Neural cell (in vitro differentiated cells): Measurements from ENCODE around the gene FTCD.

Source experiments
- EP300 ChIP-seq: fragments of 450-650 bp; conservative IDR thresholded peaks from 2 replicates; pipeline ENCODE4 v1.6.1; 2014; ENCODE audit warnings: antibody characterized with exemption, mild to moderate bottlenecking, moderate library complexity; ENCODE audit not compliant: poor library complexity, severe bottlenecking
- EZH2 ChIP-seq: fragments of 200-600, 300-800 bp; shearing (Covaris generic), sonication (generic); IDR thresholded peaks from 2 replicates; pipeline ENCODE4 v1.6.1; 2014; ENCODE audit warnings: antibody characterized with exemption, low read length, borderline replicate concordance, mild to moderate bottlenecking; ENCODE audit not compliant: insufficient read depth, poor library complexity, severe bottlenecking
- RAD21 ChIP-seq: fragments of 450-650 bp; conservative IDR thresholded peaks from 2 replicates; pipeline ENCODE4 v1.6.1; 2014; ENCODE audit warnings: antibody characterized with exemption, mild to moderate bottlenecking, moderate library complexity
- TAF1 ChIP-seq: IDR thresholded peaks from 2 replicates; pipeline ENCODE4 v1.6.1; 2012; ENCODE audit warnings: low read depth
- TF ChIP-seq, protein P1 (sequence below): fragments of 450-650 bp; IDR thresholded peaks from 2 replicates; pipeline ENCODE4 v1.5.1; 2014; ENCODE audit warnings: antibody characterized with exemption, mild to moderate bottlenecking, moderate library complexity; ENCODE audit not compliant: poor library complexity, severe bottlenecking

DNA sequence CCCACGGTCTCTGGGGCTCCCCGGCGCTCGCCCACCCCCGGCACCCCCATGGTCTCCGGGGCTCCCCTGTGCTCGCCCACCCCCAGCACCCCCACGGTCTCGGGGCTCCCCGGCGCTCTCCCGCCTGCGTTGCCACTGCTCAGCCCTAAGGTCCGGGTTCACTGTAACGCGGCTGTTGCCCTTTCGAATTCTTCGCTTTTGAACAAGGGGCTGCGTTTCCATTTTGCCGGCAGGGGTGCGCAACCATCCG, 5.2 kb upstream of the FTCD start:
- TF ChIP-seq, protein P1, sequence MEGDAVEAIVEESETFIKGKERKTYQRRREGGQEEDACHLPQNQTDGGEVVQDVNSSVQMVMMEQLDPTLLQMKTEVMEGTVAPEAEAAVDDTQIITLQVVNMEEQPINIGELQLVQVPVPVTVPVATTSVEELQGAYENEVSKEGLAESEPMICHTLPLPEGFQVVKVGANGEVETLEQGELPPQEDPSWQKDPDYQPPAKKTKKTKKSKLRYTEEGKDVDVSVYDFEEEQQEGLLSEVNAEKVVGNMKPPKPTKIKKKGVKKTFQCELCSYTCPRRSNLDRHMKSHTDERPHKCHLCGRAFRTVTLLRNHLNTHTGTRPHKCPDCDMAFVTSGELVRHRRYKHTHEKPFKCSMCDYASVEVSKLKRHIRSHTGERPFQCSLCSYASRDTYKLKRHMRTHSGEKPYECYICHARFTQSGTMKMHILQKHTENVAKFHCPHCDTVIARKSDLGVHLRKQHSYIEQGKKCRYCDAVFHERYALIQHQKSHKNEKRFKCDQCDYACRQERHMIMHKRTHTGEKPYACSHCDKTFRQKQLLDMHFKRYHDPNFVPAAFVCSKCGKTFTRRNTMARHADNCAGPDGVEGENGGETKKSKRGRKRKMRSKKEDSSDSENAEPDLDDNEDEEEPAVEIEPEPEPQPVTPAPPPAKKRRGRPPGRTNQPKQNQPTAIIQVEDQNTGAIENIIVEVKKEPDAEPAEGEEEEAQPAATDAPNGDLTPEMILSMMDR = no peak
- no peak for TF ChIP-seq TAF1
- TF ChIP-seq EP300 = no peak
- no peak for TF ChIP-seq EZH2
- no peak for TF ChIP-seq RAD21
